A549 (cell line): ENCODE data around the gene RRP15. TPM values are rescaled to one million over a fixed set of nuclear protein-coding genes. Genes with fewer than 3 reads are reported as not detected.

Experiments used
- ATAC-seq, 2 experiments: fragments of 200-7000 bp in 1 of 2; fragments of >200 bp in 1 of 2; cut with Nextera tagmentation in 1 of 2; cut with Tn5 transposase in 1 of 2; 3 replicates each; pipeline versions ENCODE4 v1.8.0 to v1.9.1; 2018 to 2020; ENCODE audit warnings: mild to moderate bottlenecking in 1 of 2, moderate library complexity in 1 of 2
- CTCF ChIA-PET: fragments of 300-600 bp; sonication (Branson Sonifier 250); formaldehyde crosslinking; extraction: SDS; loops from one replicate; lab custom pipeline; 2021; ENCODE audit warnings: antibody characterized with exemption, inconsistent platforms; lab: Yijun Ruan, JAX
- POLR2A ChIA-PET: fragments of 350-600 bp; formaldehyde crosslinking; extraction: SDS; loops from one replicate; lab custom pipeline; 2021; ENCODE audit warnings: antibody characterized with exemption, inconsistent platforms; lab: Yijun Ruan, JAX
- DNase-seq, 2 experiments: peaks; one replicate each; pipeline versions ENCODE4 v3.0.0 to v3.0.0-alpha.2; 2011 to 2016; ENCODE audit warnings: low read depth in 1 of 2, low spot score in 1 of 2
- FAIRE-seq: peaks from 2 replicates; lab custom pipeline; 2011; peaks lifted over from hg19 to GRCh38; lab: Jason Lieb, UNC
- H3K27ac ChIP-seq, 2 experiments: fragments of >200 bp; sonication (Bioruptor Twin); formaldehyde crosslinking; 3 replicates each; pipeline ENCODE4 v1.5.1; 2016 to 2017
- H3K4me1 ChIP-seq: fragments of >200 bp; sonication (Bioruptor Twin); formaldehyde crosslinking; 3 replicates; pipeline ENCODE4 v1.6.1; 2016
- H3K4me2 ChIP-seq: fragments of >200 bp; sonication (Bioruptor Twin); formaldehyde crosslinking; 3 replicates; pipeline ENCODE4 v1.6.1; 2016
- H3K4me3 ChIP-seq: fragments of >200 bp; sonication (Bioruptor Twin); formaldehyde crosslinking; 3 replicates; pipeline ENCODE4 v1.5.1; 2016
- H3K9me3 ChIP-seq: fragments of >200 bp; sonication (Bioruptor Twin); formaldehyde crosslinking; 3 replicates; pipeline ENCODE4 v1.6.1; 2016
- CTCF ChIP-seq: fragments of >200 bp; sonication (Bioruptor Twin); formaldehyde crosslinking; IDR thresholded peaks from 3 replicates; pipeline ENCODE4 v1.5.1; 2016
- ELK1 ChIP-seq: fragments of 150-350 bp; IDR thresholded peaks from 2 replicates; pipeline ENCODE4 v1.6.1; 2014; ENCODE audit warnings: low read depth, mild to moderate bottlenecking, low read length
- HES2 ChIP-seq: fragments of >200 bp; sonication (Bioruptor Twin); formaldehyde crosslinking; IDR thresholded peaks from 2 replicates; pipeline ENCODE4 v1.6.1; 2016
- HMGXB4 ChIP-seq: fragments of 250-450 bp; sonication (Bioruptor Pico); IDR thresholded peaks from 2 replicates; pipeline ENCODE4 v1.5.0; 2021; ENCODE audit warnings: mild to moderate bottlenecking, moderate library complexity, borderline replicate concordance
- HOXA7 ChIP-seq: fragments of 250-450 bp; sonication (Bioruptor Pico); IDR thresholded peaks from 2 replicates; pipeline ENCODE4 v1.5.0; 2020; ENCODE audit warnings: mild to moderate bottlenecking, moderate library complexity
- MAX ChIP-seq: IDR thresholded peaks from 2 replicates; pipeline ENCODE4 v1.6.1; 2012
- POLR2A ChIP-seq: IDR thresholded peaks from 2 replicates; pipeline ENCODE4 v1.6.1; 2012; ENCODE audit warnings: mild to moderate bottlenecking, low read length
- RAD21 ChIP-seq, 2 experiments: fragments of >200 bp in 1 of 2; sonication (Bioruptor Twin) in 1 of 2; formaldehyde crosslinking in 1 of 2; IDR thresholded peaks in 1 of 2; conservative IDR thresholded peaks in 1 of 2; 2 replicates in 1 of 2; 3 replicates in 1 of 2; pipeline ENCODE4 v1.6.1; 2012 to 2018; ENCODE audit warnings: inconsistent platforms in 1 of 2
- RCOR1 ChIP-seq: fragments of 150-350 bp; IDR thresholded peaks from 2 replicates; pipeline ENCODE4 v1.6.1; 2014; ENCODE audit warnings: antibody characterized with exemption, low read length, low read depth
- REST ChIP-seq: fragments of 200-600 bp; sonication (generic); IDR thresholded peaks from 2 replicates; pipeline ENCODE4 v1.6.1; 2016; ENCODE audit warnings: antibody characterized with exemption, mild to moderate bottlenecking, moderate library complexity
- RFX5 ChIP-seq: fragments of 450-650 bp; IDR thresholded peaks from 2 replicates; pipeline ENCODE4 v1.7.1; 2014; ENCODE audit warnings: antibody characterized with exemption, mild to moderate bottlenecking, moderate library complexity
- RNF2 ChIP-seq: fragments of 200-600 bp; sonication (generic); IDR thresholded peaks from 2 replicates; pipeline ENCODE4 v1.6.1; 2016; ENCODE audit warnings: low read depth, mild to moderate bottlenecking, antibody characterized with exemption, moderate library complexity, borderline replicate concordance
- SMC3 ChIP-seq: fragments of >200 bp; sonication (Bioruptor Twin); formaldehyde crosslinking; IDR thresholded peaks from 3 replicates; pipeline ENCODE4 v1.6.1; 2018; ENCODE audit warnings: inconsistent platforms
- TP53 ChIP-seq: fragments of 250-450 bp; sonication (Bioruptor Pico); IDR thresholded peaks from 2 replicates; pipeline ENCODE4 v1.5.0; 2021; ENCODE audit warnings: mild to moderate bottlenecking, moderate library complexity
- WGBS: methylation state at CpG from one replicate; pipeline ENCODE4 v1.1.6; 2017; ENCODE audit errors: missing lambda C conversion rate; 5-methylcytosine and 5-hydroxymethylcytosine counted together
- polyA plus RNA-seq, 4 experiments: library from polyadenylated mRNA; depleted of rRNA in 3 of 4; stranded (reverse); fragments of >200 nt; fragmentation: RNase III in 1 of 4; extraction: RNeasy Plus Mini Kit Qiagen cat#74134 plus additional on column Dnase treatment in 1 of 4; gene quantifications; 2 replicates in 3 of 4; 3 replicates in 1 of 4; pipeline ENCODE4 v1.2.3, GENCODE V29; 2011 to 2017

The RRP15 gene
- polyA plus RNA-seq, 2 of the 4 experiments (the other 2 are of a cell fraction), result 15.6 to 19.5 TPM

GRCh38 chr1:218345673-218346390 lies 60.7 kb downstream of the RRP15 start (continued):
- TF ChIP-seq CTCF (no peak), HMGXB4 (CRISPR knock-in tag) (no peak), HES2 (no peak), RAD21 (conservative IDR thresholded peaks at IDR 0.05 in 1 of 2, IDR thresholded peaks at IDR 0.05 in 1 of 2) (peak in 1 of 2 experiments; percentile 27; a peak in 3 of 5 replicates), SMC3 (no peak; the same call in 1 of the 3 replicates)

GRCh38 chr1:218346391-218347204 lies 61.5 kb downstream of the RRP15 start:
- Histone ChIP-seq H3K9me3 (no peaks in the 10 kb centered on the region), H3K4me3 (peak overlapping the region; percentile 83), H3K27ac (peak overlapping the region; percentile 96 to 97), H3K4me1 (peaks cover 42% of the 10 kb centered on the region), H3K4me2 (peak overlapping the region; percentile 95)
- TF ChIP-seq TP53 (CRISPR knock-in tag) (no peak), ELK1 (no peak), MAX (0 out of 2 replicates have a peak, but pooled peaks have one; percentile 4), POLR2A (0 out of 2 replicates have a peak, but pooled peaks have one; percentile 32), RNF2 (no peak), HMGXB4 (CRISPR knock-in tag) (no peak), RFX5 (no peak), RCOR1 (no peak), HOXA7 (CRISPR knock-in tag) (0 out of 2 replicates have a peak, but pooled peaks have one; percentile 11), REST (0 out of 2 replicates have a peak, but pooled peaks have one; percentile 34), RAD21 (conservative IDR thresholded peaks at IDR 0.05 in 1 of 2, IDR thresholded peaks at IDR 0.05 in 1 of 2) (0 out of 5 replicates have a peak, but pooled peaks of 1 of the 2 experiments have one; percentile 5)
- DNase-seq, result no peak
- ChIA-PET CTCF (interaction anchor here (0.5 to 1.6 kb wide), 10 partner anchors 11 to 1314 kb away, joined by 3 to 6 read pairs (median 3); no protein-coding TSS in a partner anchor), POLR2A (interaction anchor here (0.6 to 3.5 kb wide), 20 partner anchors 10 to 1210 kb away, joined by 3 to 38 read pairs (median 6); no protein-coding TSS in a partner anchor)
- no peak for FAIRE-seq
- peak in 1 of 2 experiments; percentile 1; a peak in 2 of 6 replicates for ATAC-seq
- WGBS, result under 1% methylated on average over 36 of the region's 39 CpGs
